ENCODE results near the gene HCN2. TPM values are rescaled to one million over a fixed set of nuclear protein-coding genes. Genes with fewer than 3 reads are reported as not detected.
A peak's percentile ranks its signal among the peaks of the same experiment; 100 is the strongest.

Gene HCN2
- total and polyA plus RNA-seq, 4 donors = 8.6 to 85.8 (median 59.1) TPM

DNA sequence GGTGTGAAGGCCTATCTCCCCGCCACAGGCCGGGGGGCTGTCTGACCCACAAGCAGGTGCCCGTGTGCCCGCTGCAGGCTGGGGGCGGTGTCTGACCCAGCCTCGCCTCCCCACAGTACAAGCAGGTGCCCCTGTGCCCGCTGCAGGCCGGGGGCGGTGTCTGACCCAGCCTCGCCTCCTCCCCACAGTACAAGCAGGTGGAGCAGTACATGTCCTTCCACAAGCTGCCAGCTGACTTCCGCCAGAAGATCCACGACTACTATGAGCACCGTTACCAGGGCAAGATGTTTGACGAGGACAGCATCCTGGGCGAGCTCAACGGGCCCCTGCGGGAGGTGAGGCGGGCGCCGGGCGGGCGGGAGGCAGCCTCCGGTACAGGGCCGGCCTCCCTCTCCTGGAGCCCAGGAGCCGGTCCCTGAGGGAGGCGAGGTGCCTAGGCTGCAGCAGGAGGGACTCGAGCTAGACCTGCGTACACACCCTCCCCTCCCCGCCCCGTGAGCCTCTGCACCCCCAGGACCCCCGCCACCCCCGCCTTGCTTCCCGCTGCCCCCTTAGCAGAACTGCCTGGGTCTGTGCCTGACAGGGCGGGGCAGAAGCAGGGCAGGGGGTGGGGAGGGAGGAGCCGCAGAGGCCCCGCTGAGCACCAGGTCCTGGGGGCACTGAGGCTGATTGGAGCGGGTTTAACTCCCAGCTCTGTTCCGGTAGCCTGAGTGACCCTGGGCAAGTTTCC is 20.6 kb downstream of the HCN2 start:
- no peaks in the 10 kb centered on the region for H3K9me3 ChIP-seq (ENCODE audit: control insufficient read depth, insufficient read depth, low read length)
- 70% methylated on average over 31 of the region's 38 CpGs for WGBS (ENCODE audit: insufficient coverage)
- no peaks in the 10 kb centered on the region for H3K27me3 ChIP-seq (ENCODE audit: control insufficient read depth, insufficient read depth, low read length)
- H3K36me3 ChIP-seq (ENCODE audit: control insufficient read depth, insufficient read depth, low read length) = peaks cover 67% of the 10 kb centered on the region
- no peak for DNase-seq (ENCODE audit: low read depth in 4 of 6, low spot score in 6 of 6)
- H3K27ac ChIP-seq (ENCODE audit: low read depth, low read length) = no peak overlapping the region
- H3K4me1 ChIP-seq (ENCODE audit: control insufficient read depth, insufficient read depth, low read length) = peaks cover 30% of the 10 kb centered on the region
- no peak overlapping the region for H3K4me3 ChIP-seq (ENCODE audit: low read depth, low read length)

DNA sequence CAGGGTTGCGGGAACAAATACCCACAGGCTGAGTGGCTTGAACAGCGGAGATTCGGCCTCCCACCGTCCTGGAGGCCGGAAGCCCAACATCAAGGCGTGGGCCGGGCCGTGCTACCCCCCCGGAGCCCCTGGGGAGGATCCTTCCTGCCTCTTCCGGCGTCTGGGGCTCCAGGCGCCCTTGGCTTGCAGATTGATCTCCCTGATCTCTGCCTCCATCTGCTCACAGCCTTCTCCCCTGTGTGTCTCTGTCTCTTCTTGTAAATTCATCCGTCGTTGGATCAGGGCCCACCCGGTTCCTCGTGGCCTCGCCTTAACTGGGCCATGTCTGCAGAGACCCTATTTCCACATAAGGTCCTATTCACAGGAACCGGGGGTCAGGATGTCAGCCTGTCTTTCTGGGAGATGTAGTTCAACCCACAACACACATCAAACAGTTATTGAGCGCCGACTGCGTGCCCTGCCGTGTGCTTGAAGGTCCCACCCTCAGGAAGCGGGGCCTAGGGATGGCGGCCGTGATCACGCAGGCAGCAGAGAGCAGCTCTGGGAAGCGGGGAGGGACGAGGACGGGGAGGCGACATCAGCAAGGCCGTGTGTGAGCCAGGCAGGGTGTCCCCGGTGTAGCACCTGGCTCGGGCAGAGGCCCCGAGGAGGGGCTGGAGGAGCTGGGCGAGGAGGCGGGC is 21.3 kb downstream of the HCN2 start:
- Histone ChIP-seq H3K27me3 (ENCODE audit: control insufficient read depth, insufficient read depth, low read length) (no peaks in the 10 kb centered on the region), H3K9me3 (ENCODE audit: control insufficient read depth, insufficient read depth, low read length) (no peaks in the 10 kb centered on the region), H3K4me1 (ENCODE audit: control insufficient read depth, insufficient read depth, low read length) (peaks cover 30% of the 10 kb centered on the region), H3K4me3 (ENCODE audit: low read depth, low read length) (no peak overlapping the region), H3K36me3 (ENCODE audit: control insufficient read depth, insufficient read depth, low read length) (peaks cover 72% of the 10 kb centered on the region), H3K27ac (ENCODE audit: low read depth, low read length) (peak overlapping the region; percentile 25)
- DNase-seq (ENCODE audit: low read depth in 4 of 6, low spot score in 6 of 6) = peak in 1 of 6 donors; percentile 54
- 40% methylated on average over 35 of the region's 36 CpGs for WGBS (ENCODE audit: insufficient coverage)

DNA sequence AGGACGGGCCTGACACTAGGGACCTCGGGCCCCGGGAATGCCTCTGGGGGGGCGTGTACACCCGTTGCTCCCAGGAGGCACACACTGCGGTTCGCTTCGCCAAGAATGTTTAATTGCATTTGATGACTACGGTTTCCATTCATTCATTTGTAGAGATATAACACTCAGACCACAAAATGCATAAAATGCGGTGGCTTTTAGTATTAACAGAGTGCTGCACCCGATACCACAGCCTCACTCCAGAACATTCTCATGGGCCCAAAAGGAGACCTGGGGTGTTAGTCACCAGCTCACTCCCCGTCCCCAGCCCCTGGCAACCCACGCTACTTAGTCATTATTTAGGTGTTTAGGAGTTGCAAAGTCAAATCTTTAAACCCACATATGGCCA is 21.8 kb downstream of the HCN2 start:
- peaks cover 30% of the 10 kb centered on the region for H3K4me1 ChIP-seq (ENCODE audit: control insufficient read depth, insufficient read depth, low read length)
- 38% methylated on average over 3 of the region's 13 CpGs for WGBS (ENCODE audit: insufficient coverage)
- H3K27ac ChIP-seq (ENCODE audit: low read depth, low read length) = peak overlapping the region; percentile 25
- peaks cover 72% of the 10 kb centered on the region for H3K36me3 ChIP-seq (ENCODE audit: control insufficient read depth, insufficient read depth, low read length)
- no peaks in the 10 kb centered on the region for H3K27me3 ChIP-seq (ENCODE audit: control insufficient read depth, insufficient read depth, low read length)
- no peak for DNase-seq (ENCODE audit: low read depth in 4 of 6, low spot score in 6 of 6)
- H3K4me3 ChIP-seq (ENCODE audit: low read depth, low read length) = no peak overlapping the region
- H3K9me3 ChIP-seq (ENCODE audit: control insufficient read depth, insufficient read depth, low read length) = no peaks in the 10 kb centered on the region

DNA sequence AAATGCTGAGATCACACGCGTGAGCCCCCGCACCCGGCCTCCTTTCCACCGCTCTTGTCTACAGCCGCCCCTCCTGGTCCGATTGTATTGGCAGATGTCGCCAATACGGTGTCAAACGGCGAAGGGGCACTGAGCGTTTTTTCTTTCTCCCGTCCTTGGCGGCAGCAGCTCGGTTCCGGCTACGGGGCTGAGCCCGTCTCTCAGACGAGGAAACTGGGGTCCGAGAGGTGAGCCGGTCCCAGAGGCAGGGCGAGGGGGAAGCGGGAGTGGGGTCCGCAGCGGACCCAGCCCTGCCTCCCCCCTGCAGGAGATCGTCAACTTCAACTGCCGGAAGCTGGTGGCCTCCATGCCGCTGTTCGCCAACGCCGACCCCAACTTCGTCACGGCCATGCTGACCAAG is 23.3 kb downstream of the HCN2 start:
- 88% methylated on average over 33 of the region's 33 CpGs for WGBS (ENCODE audit: insufficient coverage)
- no peaks in the 10 kb centered on the region for H3K9me3 ChIP-seq (ENCODE audit: control insufficient read depth, insufficient read depth, low read length)
- DNase-seq (ENCODE audit: low read depth in 4 of 6, low spot score in 6 of 6) = no peak
- peaks cover 30% of the 10 kb centered on the region for H3K4me1 ChIP-seq (ENCODE audit: control insufficient read depth, insufficient read depth, low read length)
- no peak overlapping the region for H3K27ac ChIP-seq (ENCODE audit: low read depth, low read length)
- no peaks in the 10 kb centered on the region for H3K27me3 ChIP-seq (ENCODE audit: control insufficient read depth, insufficient read depth, low read length)
- H3K36me3 ChIP-seq (ENCODE audit: control insufficient read depth, insufficient read depth, low read length) = peaks cover 75% of the 10 kb centered on the region
- H3K4me3 ChIP-seq (ENCODE audit: low read depth, low read length) = no peak overlapping the region

- Histone ChIP-seq H3K27ac (ENCODE audit: low read depth, low read length) (no peak overlapping the region), H3K4me3 (ENCODE audit: low read depth, low read length) (no peak overlapping the region), H3K4me1 (ENCODE audit: control insufficient read depth, insufficient read depth, low read length) (peaks cover 25% of the 10 kb centered on the region), H3K36me3 (ENCODE audit: control insufficient read depth, insufficient read depth, low read length) (peaks cover 76% of the 10 kb centered on the region), H3K9me3 (ENCODE audit: control insufficient read depth, insufficient read depth, low read length) (no peaks in the 10 kb centered on the region), H3K27me3 (ENCODE audit: control insufficient read depth, insufficient read depth, low read length) (no peaks in the 10 kb centered on the region)
- 86% methylated on average over 54 of the region's 54 CpGs for WGBS (ENCODE audit: insufficient coverage)
- no peak for DNase-seq (ENCODE audit: low read depth in 4 of 6, low spot score in 6 of 6)
Observed at GRCh38 chr19:613732-614567, 24.3 kb downstream of the HCN2 start.

- DNase-seq (ENCODE audit: low read depth in 4 of 6, low spot score in 6 of 6) = peak in 1 of 6 donors; percentile 55
- 34% methylated on average over 33 of the region's 33 CpGs for WGBS (ENCODE audit: insufficient coverage)
- Histone ChIP-seq H3K36me3 (ENCODE audit: control insufficient read depth, insufficient read depth, low read length) (peaks cover 76% of the 10 kb centered on the region), H3K27me3 (ENCODE audit: control insufficient read depth, insufficient read depth, low read length) (no peaks in the 10 kb centered on the region), H3K4me3 (ENCODE audit: low read depth, low read length) (no peak overlapping the region), H3K27ac (ENCODE audit: low read depth, low read length) (no peak overlapping the region), H3K9me3 (ENCODE audit: control insufficient read depth, insufficient read depth, low read length) (no peaks in the 10 kb centered on the region), H3K4me1 (ENCODE audit: control insufficient read depth, insufficient read depth, low read length) (peaks cover 9% of the 10 kb centered on the region)
Observed at GRCh38 chr19:615619-616018, 25.9 kb downstream of the HCN2 start.

GRCh38 chr19:616062-616700 is 26.5 kb downstream of the HCN2 start:
- no peak for DNase-seq (ENCODE audit: low read depth in 4 of 6, low spot score in 6 of 6)
- Histone ChIP-seq H3K9me3 (ENCODE audit: control insufficient read depth, insufficient read depth, low read length) (no peaks in the 10 kb centered on the region), H3K27ac (ENCODE audit: low read depth, low read length) (no peak overlapping the region), H3K4me1 (ENCODE audit: control insufficient read depth, insufficient read depth, low read length) (peaks cover 3% of the 10 kb centered on the region), H3K4me3 (ENCODE audit: low read depth, low read length) (no peak overlapping the region), H3K27me3 (ENCODE audit: control insufficient read depth, insufficient read depth, low read length) (no peaks in the 10 kb centered on the region), H3K36me3 (ENCODE audit: control insufficient read depth, insufficient read depth, low read length) (peaks cover 74% of the 10 kb centered on the region)
- WGBS (ENCODE audit: insufficient coverage) = 16% methylated on average over 64 of the region's 97 CpGs

DNA sequence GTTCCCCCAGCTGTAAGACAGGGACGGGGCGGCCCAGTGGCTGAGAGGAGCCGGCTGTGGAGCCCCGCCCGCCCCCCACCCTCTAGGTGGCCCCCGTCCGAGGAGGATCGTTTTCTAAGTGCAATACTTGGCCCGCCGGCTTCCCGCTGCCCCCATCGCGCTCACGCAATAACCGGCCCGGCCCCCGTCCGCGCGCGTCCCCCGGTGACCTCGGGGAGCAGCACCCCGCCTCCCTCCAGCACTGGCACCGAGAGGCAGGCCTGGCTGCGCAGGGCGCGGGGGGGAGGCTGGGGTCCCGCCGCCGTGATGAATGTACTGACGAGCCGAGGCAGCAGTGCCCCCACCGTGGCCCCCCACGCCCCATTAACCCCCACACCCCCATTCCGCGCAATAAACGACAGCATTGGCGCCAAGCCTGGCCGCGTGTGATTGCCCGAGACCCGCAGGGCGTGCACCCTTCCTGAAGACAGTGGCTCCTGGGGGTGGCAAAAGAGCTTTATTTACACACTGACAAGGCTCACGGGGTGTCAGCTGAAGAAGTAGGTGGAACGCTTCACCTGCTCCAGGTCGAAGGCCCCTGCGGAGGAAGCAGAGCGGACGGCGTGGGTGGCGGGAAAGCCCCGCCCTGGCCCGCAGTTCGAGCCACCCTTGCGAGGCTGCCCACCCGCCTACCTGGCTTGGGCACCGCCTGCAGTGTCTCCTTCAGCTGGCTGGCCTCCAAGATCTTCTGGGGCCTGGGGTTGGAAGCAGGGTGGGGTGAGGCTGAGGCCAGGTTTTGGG is 27.3 kb downstream of the HCN2 start:
- no peaks in the 10 kb centered on the region for H3K9me3 ChIP-seq (ENCODE audit: control insufficient read depth, insufficient read depth, low read length)
- H3K27me3 ChIP-seq (ENCODE audit: control insufficient read depth, insufficient read depth, low read length) = no peaks in the 10 kb centered on the region
- no peak for DNase-seq (ENCODE audit: low read depth in 4 of 6, low spot score in 6 of 6)
- no peak overlapping the region for H3K27ac ChIP-seq (ENCODE audit: low read depth, low read length)
- 84% methylated on average over 32 of the region's 58 CpGs for WGBS (ENCODE audit: insufficient coverage)
- no peaks in the 10 kb centered on the region for H3K4me1 ChIP-seq (ENCODE audit: control insufficient read depth, insufficient read depth, low read length)
- H3K4me3 ChIP-seq (ENCODE audit: low read depth, low read length) = no peak overlapping the region
- peaks cover 79% of the 10 kb centered on the region for H3K36me3 ChIP-seq (ENCODE audit: control insufficient read depth, insufficient read depth, low read length)
